Parathyroid adenoma (tissue), 2 donors: ENCODE measurements around the gene COPA.

Experiments
- H2AFZ ChIP-seq: fragments of 300-600 bp; sonication (generic); one replicate; pipeline ENCODE4 v1.7.0; 2017; ENCODE audit warnings: antibody characterized with exemption, mild to moderate bottlenecking
- H3K27ac ChIP-seq: fragments of 300-600 bp; sonication (generic); one replicate; pipeline ENCODE4 v1.7.0; 2017
- H3K27me3 ChIP-seq: fragments of 300-600 bp; sonication (generic); one replicate; pipeline ENCODE4 v1.7.0; 2017; ENCODE audit warnings: low read length; ENCODE audit not compliant: control insufficient read depth, insufficient read depth
- H3K36me3 ChIP-seq: fragments of 300-600 bp; sonication (generic); one replicate; pipeline ENCODE4 v1.7.0; 2017; ENCODE audit warnings: low read length; ENCODE audit not compliant: control insufficient read depth, insufficient read depth
- H3K4me1 ChIP-seq: fragments of 300-600 bp; sonication (generic); one replicate; pipeline ENCODE4 v1.7.0; 2017; ENCODE audit warnings: control low read depth
- H3K4me2 ChIP-seq: fragments of 300-600 bp; sonication (generic); one replicate; pipeline ENCODE4 v1.7.0; 2017; ENCODE audit warnings: low read length
- H3K4me3 ChIP-seq: fragments of 300-600 bp; sonication (generic); one replicate; pipeline ENCODE4 v1.7.0; 2017; ENCODE audit warnings: low read depth, low read length
- H3K79me2 ChIP-seq: fragments of 300-600 bp; sonication (generic); one replicate; pipeline ENCODE4 v1.7.0; 2017; ENCODE audit warnings: control low read depth
- H3K9ac ChIP-seq: fragments of 300-600 bp; sonication (generic); one replicate; pipeline ENCODE4 v1.7.0; 2017; ENCODE audit warnings: mild to moderate bottlenecking
- H3K9me3 ChIP-seq: fragments of 300-600 bp; sonication (generic); one replicate; pipeline ENCODE4 v1.7.0; 2017; ENCODE audit warnings: low read length; ENCODE audit not compliant: control insufficient read depth
- CTCF ChIP-seq: fragments of 300-600 bp; sonication (generic); IDR thresholded peaks from one replicate; pipeline ENCODE4 v1.7.0; 2017; ENCODE audit warnings: antibody characterized with exemption, mild to moderate bottlenecking
- donor health status: primary hyperparathyroidism.

COPA gene

GRCh38 chr1:160363010-160363409, 20.0 kb upstream of the COPA start:
- Histone ChIP-seq H3K9me3 (no peaks in the 10 kb centered on the region), H3K36me3 (no peaks in the 10 kb centered on the region), H3K27me3 (no peaks in the 10 kb centered on the region), H2AFZ (no peak overlapping the region), H3K4me1 (no peaks in the 10 kb centered on the region), H3K79me2 (no peaks in the 10 kb centered on the region), H3K9ac (no peak overlapping the region), H3K27ac (no peak overlapping the region), H3K4me2 (no peak overlapping the region), H3K4me3 (no peak overlapping the region)
- no peak for TF ChIP-seq CTCF

GRCh38 chr1:160362168-160362957, 19.3 kb upstream of the COPA start:
- no peak overlapping the region for H3K4me3 ChIP-seq
- H2AFZ ChIP-seq = no peak overlapping the region
- no peak for TF ChIP-seq CTCF
- H3K4me1 ChIP-seq = no peaks in the 10 kb centered on the region
- H3K79me2 ChIP-seq = no peaks in the 10 kb centered on the region
- H3K36me3 ChIP-seq = no peaks in the 10 kb centered on the region
- no peak overlapping the region for H3K27ac ChIP-seq
- no peak overlapping the region for H3K9ac ChIP-seq
- no peaks in the 10 kb centered on the region for H3K27me3 ChIP-seq
- no peaks in the 10 kb centered on the region for H3K9me3 ChIP-seq
- H3K4me2 ChIP-seq = no peak overlapping the region

- Histone ChIP-seq H3K27ac (no peak overlapping the region), H3K79me2 (no peaks in the 10 kb centered on the region), H3K9ac (no peak overlapping the region)
These were observed 18.7 kb upstream of the COPA start for GRCh38 chr1:160361814-160362167.

GRCh38 chr1:160361199-160361598, 18.1 kb upstream of the COPA start:
- H2AFZ ChIP-seq = no peak overlapping the region
- no peak for TF ChIP-seq CTCF
- H3K79me2 ChIP-seq = no peaks in the 10 kb centered on the region
- H3K27me3 ChIP-seq = no peaks in the 10 kb centered on the region
- H3K4me2 ChIP-seq = no peak overlapping the region
- H3K4me1 ChIP-seq = no peaks in the 10 kb centered on the region
- H3K36me3 ChIP-seq = no peaks in the 10 kb centered on the region
- no peak overlapping the region for H3K4me3 ChIP-seq
- H3K9me3 ChIP-seq = no peaks in the 10 kb centered on the region
- no peak overlapping the region for H3K27ac ChIP-seq
- H3K9ac ChIP-seq = no peak overlapping the region

More at GRCh38 chr1:160361814-160362167, 18.7 kb upstream of the COPA start:
- Histone ChIP-seq H3K4me1 (no peaks in the 10 kb centered on the region), H2AFZ (no peak overlapping the region), H3K27me3 (no peaks in the 10 kb centered on the region), H3K4me3 (no peak overlapping the region), H3K4me2 (no peak overlapping the region), H3K9me3 (no peaks in the 10 kb centered on the region), H3K36me3 (no peaks in the 10 kb centered on the region)
- no peak for TF ChIP-seq CTCF

- Histone ChIP-seq H3K4me1 (no peaks in the 10 kb centered on the region), H3K4me2 (no peak overlapping the region), H3K79me2 (no peaks in the 10 kb centered on the region), H3K4me3 (no peak overlapping the region), H3K9ac (no peak overlapping the region), H3K36me3 (no peaks in the 10 kb centered on the region), H2AFZ (no peak overlapping the region), H3K27me3 (no peaks in the 10 kb centered on the region), H3K27ac (no peak overlapping the region), H3K9me3 (no peaks in the 10 kb centered on the region)
- TF ChIP-seq CTCF = no peak
These were observed 17.2 kb upstream of the COPA start for GRCh38 chr1:160360227-160360695.
